ENCODE results near the gene HCAR2. TPM values are rescaled to one million over a fixed set of nuclear protein-coding genes. Genes with fewer than 3 reads are reported as not detected.

HCAR2 gene
- total and polyA plus RNA-seq, 3 experiments from 2014 or later: not detected

- no peak overlapping the region for H3K4me3 Mint-ChIP-seq
- H3K9me3 Mint-ChIP-seq: no peaks in the 10 kb centered on the region
- peaks cover 5 to 10% (median 6%) of the 10 kb centered on the region in 3 donors for H3K4me1 Mint-ChIP-seq
- no peaks in the 10 kb centered on the region for H3K36me3 Mint-ChIP-seq
- no peak overlapping the region for H3K27ac Mint-ChIP-seq
- no peak overlapping the region for H3K27ac ChIP-seq (ENCODE audit: low read depth, low read length)
- H3K36me3 ChIP-seq (ENCODE audit: insufficient read depth, low read length): no peaks in the 10 kb centered on the region
- no peaks in the 10 kb centered on the region for H3K9me3 ChIP-seq (ENCODE audit: low read length)
- no peak for DNase-seq
- H3K4me1 ChIP-seq (ENCODE audit: insufficient read depth, low read length): no peaks in the 10 kb centered on the region
- H3K27me3 Mint-ChIP-seq: peaks cover 0 to 5% of the 10 kb centered on the region in 2 donors
- POLR2A ChIA-PET: no interaction called here
- no peak overlapping the region for H3K4me3 ChIP-seq (ENCODE audit: low read length)
- CTCF ChIA-PET: no interaction called here
- no peaks in the 10 kb centered on the region for H3K27me3 ChIP-seq (ENCODE audit: insufficient read depth, low read length, poor library complexity, severe bottlenecking)
Observed at GRCh38 chr12:122651520-122652224, 51.5 kb downstream of the HCAR2 start.

Other genes starting within 250 kb of the HCAR2 start
- 10 to 100 TPM; 32.1 to 33.7 TPM for gene ZCCHC8, start 202.4 kb downstream of the HCAR2 start, total RNA-seq
- 12.1 TPM for gene ZCCHC8, start 202.4 kb downstream of the HCAR2 start, polyA plus RNA-seq
- gene RSRC2, start 176.4 kb downstream of the HCAR2 start, total RNA-seq: 10 to 100 TPM; 84.3 to 87.1 TPM
- gene RSRC2, start 176.4 kb downstream of the HCAR2 start, polyA plus RNA-seq: 40.3 TPM
- gene KNTC1, start 176.1 kb downstream of the HCAR2 start, total RNA-seq: 10 to 100 TPM; 66.0 to 69.6 TPM
- 3.8 TPM for gene KNTC1, start 176.1 kb downstream of the HCAR2 start, polyA plus RNA-seq
- not detected for gene HCAR3, start 13.5 kb upstream of the HCAR2 start, total RNA-seq
- not detected for gene HCAR3, start 13.5 kb upstream of the HCAR2 start, polyA plus RNA-seq
- under 1 TPM; 0.13 to 0.16 TPM for gene HCAR1, start 27.5 kb upstream of the HCAR2 start, total RNA-seq
- not detected for gene HCAR1, start 27.5 kb upstream of the HCAR2 start, polyA plus RNA-seq
- gene DENR, start 49.5 kb upstream of the HCAR2 start, total RNA-seq: 10 to 100 TPM; 78.8 to 79.3 TPM
- gene DENR, start 49.5 kb upstream of the HCAR2 start, polyA plus RNA-seq: 68.7 TPM
- under 1 TPM; 0.35 to 0.53 TPM for gene CCDC62, start 71.2 kb upstream of the HCAR2 start, total RNA-seq
- 0.41 TPM for gene CCDC62, start 71.2 kb upstream of the HCAR2 start, polyA plus RNA-seq
- 10 to 100 TPM; 23.8 to 27.2 TPM for gene HIP1R, start 132.1 kb upstream of the HCAR2 start, total RNA-seq
- gene HIP1R, start 132.1 kb upstream of the HCAR2 start, polyA plus RNA-seq: 12.5 TPM
- gene VPS37B, start 192.8 kb upstream of the HCAR2 start, total RNA-seq: 10 to 100 TPM; 19.3 to 19.9 TPM
- 30.6 TPM for gene VPS37B, start 192.8 kb upstream of the HCAR2 start, polyA plus RNA-seq